Muscle of arm (tissue), 12 donors: ENCODE data around the gene ERFE. TPM values are rescaled to one million over a fixed set of nuclear protein-coding genes. Genes with fewer than 3 reads are reported as not detected.

Experiments
- DNase-seq: peaks from one replicate; pipeline ENCODE4 v3.0.0-alpha.2; 2013
- polyA plus RNA-seq, 12 donors: library from polyadenylated mRNA; unstranded; fragments of 120-200 nt; gene quantifications; one replicate each; pipeline ENCODE4 v1.2.1, GENCODE V29; 2013; ENCODE audit not compliant: insufficient read length in 12 of 12

The ERFE gene
- polyA plus RNA-seq, 12 donors: 6.6 to 34.1 (median 11.5) TPM; not detected in 1

GRCh38 chr2:238137885-238138284, 20.9 kb upstream of the ERFE start:
- no peak for DNase-seq

- DNase-seq: no peak
Observed at GRCh38 chr2:238138331-238139195, 20.2 kb upstream of the ERFE start, which contains the start of gene KLHL30. KLHL30 (plus strand) TSS chr2:238138668; CDS start chr2:238140755, 2,087 bp downstream.

DNA sequence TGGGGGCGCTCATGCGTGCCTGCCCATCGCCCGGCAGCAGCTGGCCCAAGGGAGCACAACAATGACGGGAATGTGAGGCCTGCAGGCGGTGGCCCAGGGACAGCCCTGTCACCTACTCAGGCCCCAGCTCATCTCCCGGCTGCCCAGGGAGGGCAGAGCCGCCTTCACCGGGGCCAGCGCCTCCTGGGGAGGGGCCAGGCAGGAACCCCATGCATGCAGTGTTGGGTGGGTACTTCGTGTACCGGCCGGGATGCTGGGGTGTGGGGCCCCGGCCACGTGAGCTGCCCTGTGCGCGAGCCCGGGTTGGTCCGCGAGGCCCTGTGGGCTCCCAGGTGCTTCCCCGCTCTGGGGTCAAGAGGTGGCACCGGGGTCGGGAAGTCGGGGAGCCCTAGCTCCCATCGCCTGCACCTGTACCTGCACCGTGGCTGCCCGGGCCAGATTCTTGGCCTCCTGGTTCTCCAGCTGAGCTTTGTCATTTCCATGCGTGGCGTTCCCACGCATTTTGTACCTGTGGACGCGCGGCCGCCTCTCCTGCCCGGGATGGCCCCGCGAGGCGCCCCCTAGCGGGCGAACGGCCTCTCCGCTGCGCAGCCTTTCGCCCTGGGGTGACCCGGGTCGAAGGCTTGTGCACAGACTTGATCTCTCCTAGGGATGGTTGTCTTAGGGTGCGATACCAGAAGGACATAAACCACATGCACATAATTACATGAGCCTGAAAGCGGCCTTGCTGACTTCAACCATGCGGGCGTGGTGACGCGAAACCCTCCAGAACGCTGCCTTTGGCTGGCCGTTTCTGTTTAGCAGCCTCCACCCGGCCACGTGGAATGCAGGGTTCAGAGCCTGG, 19.4 kb upstream of the ERFE start:
- no peak for DNase-seq

- DNase-seq: no peak
Observed at GRCh38 chr2:238140040-238140439, 18.7 kb upstream of the ERFE start.

GRCh38 chr2:238140721-238141540, 17.8 kb upstream of the ERFE start:
- DNase-seq: no peak

DNA sequence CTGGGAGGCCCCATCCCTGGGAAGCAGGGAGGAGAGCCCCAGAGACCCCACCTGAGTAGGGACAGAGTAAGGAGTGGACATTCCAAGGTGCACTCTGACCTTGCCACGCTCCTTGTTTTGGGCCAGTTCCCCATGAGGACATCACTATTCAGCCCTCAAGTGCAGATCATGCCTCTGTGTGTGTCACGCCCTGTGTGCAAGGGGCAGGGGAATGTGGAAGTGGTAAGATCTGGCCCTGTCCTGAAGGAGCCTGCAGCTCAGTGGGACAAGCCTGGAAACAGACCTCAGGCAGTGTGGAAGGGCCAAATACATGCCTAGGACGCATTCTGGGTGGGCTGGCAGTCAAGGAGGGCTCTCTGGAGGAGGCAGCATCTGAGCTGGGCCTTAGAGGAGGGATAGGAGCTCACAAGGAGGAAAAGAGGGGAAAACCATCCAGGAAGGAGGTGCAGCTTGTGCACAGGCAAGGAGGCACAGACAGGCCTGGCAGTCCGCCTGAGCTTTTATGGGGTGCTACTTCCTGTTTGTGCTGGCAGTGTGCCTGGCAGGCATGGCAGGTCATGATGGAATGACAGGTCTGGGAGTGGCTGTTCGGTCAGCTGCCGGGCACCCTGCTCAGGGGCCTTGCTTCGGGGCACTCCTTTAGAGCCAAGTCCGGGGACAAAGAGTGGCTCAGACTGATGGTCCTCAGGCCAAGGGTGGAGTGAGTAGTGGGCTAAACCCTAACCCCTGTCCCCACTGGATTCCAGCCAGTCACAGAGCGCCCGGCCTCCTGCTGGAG, 17.0 kb upstream of the ERFE start:
- DNase-seq: no peak

DNA sequence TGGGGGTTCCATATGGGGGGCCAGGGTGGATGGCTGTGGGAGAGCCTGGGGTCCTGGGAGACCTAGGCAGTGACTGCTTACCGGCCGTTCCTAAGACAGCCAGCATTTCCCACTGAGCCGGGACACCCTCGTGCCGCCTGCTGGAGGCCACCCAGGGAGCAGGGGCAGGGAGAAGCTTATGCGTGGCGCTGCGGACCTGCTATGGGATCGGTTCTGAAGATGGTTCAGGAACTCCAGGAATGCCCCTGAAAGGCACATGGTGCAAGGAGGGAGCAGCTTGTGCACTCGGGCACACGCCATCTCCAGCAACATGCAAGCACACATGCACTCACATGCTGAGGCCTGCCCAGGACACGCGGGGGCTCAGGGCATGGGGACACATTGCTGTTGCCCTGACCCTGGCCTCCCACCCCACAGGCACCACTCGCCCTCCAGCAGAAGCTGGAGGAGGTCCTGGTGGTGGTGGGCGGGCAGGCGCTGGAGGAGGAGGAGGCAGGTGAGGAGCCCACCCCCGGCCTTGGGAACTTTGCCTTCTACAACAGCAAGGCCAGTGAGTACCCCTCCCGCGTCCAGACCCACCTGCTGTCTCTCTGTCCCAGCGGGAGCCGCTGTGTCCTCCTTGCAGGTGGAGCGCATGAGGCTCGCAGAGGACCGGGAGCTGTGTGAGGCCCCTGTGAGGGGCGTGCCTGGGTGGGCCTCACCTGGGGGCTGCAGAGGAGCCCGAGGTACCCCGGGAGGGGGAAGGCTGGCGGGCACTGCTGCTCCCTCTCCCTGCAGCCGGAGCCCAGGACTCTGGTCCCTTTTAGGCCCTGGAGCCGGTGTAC, 16.2 kb upstream of the ERFE start:
- DNase-seq: no peak

GRCh38 chr2:238143239-238143951, 15.4 kb upstream of the ERFE start:
- peak; percentile 30 for DNase-seq

DNA sequence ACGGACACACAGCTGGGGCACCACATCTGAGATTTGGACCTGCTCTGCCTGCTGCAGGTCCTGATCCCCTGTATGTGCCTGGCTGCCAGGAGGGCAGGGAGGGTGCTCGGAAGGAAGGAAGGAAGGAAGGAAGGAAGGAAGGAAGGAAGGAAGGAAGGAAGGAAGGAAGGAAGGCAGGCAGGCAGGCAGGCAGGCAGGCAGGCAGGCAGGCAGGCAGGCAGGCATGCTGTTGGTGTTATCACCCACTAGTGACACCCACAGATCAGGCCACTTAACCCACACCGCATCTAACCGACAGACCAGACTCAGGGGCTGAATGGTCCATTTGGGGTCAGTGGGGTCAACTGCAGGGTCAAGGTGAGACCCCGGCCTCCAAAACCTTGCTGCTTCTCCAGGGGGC, 14.5 kb upstream of the ERFE start:
- DNase-seq: no peak

DNA sequence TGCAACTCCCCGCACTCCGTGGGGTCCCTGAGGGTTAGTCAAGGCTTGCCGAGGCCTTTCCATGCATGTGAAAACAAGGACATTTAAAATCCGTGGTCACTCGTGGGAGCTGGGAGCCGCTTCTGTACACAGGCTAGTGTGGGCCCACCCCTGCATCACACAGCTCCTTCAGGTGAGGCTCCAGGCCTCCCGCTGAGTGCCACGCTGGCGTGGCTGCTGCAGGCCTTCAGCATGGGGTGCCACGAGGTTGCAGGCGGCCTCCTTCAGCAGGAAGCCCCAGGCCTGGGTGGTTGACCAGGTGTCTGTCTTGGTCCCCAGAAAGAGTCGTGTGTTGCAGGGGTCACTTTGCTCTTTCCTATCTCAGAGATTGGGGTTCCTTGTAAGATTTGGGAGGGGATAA, 13.7 kb upstream of the ERFE start:
- DNase-seq: no peak

- no peak for DNase-seq
Observed at GRCh38 chr2:238145851-238146250, 12.9 kb upstream of the ERFE start.

- no peak for DNase-seq
Observed at GRCh38 chr2:238146884-238147544, 11.8 kb upstream of the ERFE start.

- no peak for DNase-seq
Observed at GRCh38 chr2:238148981-238149380, 9.8 kb upstream of the ERFE start.

DNA sequence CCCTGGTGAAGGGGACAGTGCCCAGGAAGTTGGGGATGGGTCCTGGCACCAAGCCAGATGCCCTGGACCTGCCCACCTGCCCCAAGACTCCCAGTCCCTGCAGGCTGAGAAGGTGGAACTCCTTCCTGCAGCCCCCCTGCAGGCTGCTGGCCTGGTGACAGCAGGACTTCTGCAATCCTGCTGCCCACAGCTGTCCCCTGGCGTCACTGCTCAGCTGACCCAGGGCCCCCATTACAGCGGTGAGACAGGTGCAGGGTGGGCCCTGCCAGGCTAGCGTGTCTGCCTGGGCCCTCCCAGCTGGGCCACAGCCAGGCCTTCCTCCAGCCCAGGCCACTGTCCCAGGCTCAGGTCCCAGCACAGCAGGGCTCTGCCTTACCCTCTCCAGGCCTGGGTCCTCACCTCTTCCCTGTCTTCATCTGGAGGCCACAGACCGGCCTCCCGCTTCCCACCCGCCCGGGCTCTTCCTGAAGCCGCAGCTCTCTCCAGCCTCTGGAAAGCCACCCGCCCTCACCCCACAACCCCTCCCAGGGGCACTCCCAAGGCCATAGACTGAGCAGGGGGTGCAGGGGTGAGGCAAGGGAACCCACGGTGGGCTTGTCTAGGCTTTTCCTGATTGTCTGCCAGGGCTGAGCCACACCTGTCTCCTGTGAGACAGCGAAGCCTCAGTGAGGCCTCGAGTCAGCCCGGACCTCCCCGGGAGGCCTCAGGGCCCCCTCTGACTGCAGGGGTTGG, 8.8 kb upstream of the ERFE start:
- peak; percentile 59 for DNase-seq

DNA sequence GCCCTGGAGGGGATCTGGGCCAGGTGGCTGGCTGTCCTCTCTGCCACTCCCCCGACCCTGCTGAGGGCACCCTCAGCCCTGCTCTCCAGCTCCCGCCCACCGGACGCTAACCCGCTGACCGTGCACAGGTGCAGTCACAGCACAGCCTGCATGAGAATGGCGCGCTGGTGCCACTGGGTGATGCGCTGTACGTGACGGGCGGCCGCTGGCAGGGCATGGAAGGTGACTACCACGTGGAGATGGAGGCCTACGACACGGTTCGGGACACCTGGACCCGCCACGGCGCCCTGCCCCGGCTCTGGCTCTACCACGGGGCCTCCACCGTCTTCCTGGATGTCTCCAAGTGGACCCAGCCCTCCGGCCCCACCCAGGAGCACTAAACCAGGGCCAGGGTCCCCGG, 8.1 kb upstream of the ERFE start:
- DNase-seq: no peak

GRCh38 chr2:238151205-238151604, 7.6 kb upstream of the ERFE start:
- DNase-seq: no peak

- no peak for DNase-seq
Observed at GRCh38 chr2:238151628-238152235, 7.0 kb upstream of the ERFE start.
